ENCODE measurements around the gene AKT3. TPM values are rescaled to one million over a fixed set of nuclear protein-coding genes. Genes with fewer than 3 reads are reported as not detected.
"Not testable (repeated sequence)": the region's sequence is repeated elsewhere in the genome, so short reads cannot be mapped to it uniquely, and the experiment has no call there.

AKT3 gene
- total RNA-seq, 5 donors from 2014 or later (not counting 1 experiment from before 2014, with no cell fraction given): 94.5 to 124 (median 112) TPM

DNA sequence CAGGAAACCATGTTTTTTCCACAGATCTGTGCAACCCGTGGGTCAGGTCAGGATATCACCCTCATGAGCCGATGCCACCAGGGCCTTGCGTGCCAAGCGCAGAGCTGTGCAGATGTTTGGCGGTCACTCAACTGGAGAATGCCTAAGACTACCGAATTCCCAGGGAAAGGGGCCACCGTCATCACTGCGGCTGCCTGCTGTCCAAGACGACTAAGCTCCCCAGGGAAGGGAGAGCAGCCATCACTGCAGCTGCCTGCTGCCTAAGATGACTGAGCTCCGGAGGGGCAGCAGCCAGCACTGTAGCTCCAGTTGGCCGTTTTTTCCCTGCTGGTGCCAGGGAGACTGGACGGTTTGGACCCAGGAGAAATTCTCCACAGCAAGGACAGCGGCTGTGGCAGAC is 31.1 kb downstream of the AKT3 start:
- no peak overlapping the region for H3K4me3 ChIP-seq (ENCODE audit: control insufficient read depth in 1 of 2, extremely low read depth in 1 of 2, low read length in 1 of 2)
- no peak for DNase-seq
- peaks cover 72% of the 10 kb centered on the region for H3K36me3 Mint-ChIP-seq
- no peak overlapping the region for H3K27ac ChIP-seq (ENCODE audit: low read length)
- WGBS (ENCODE audit: insufficient coverage): 95% methylated on average over 12 of the region's 13 CpGs
- peaks cover 5 to 15% of the 10 kb centered on the region in 2 donors for H3K36me3 ChIP-seq (ENCODE audit: control insufficient read depth in 2 of 2, extremely low read depth in 1 of 2, insufficient read depth in 1 of 2, low read length in 1 of 2)
- no peak for ATAC-seq (replicated peaks in 1 of 4)
- no peaks in the 10 kb centered on the region for H3K27me3 ChIP-seq (replicated peaks in 1 of 2; ENCODE audit: control insufficient read depth in 2 of 2, extremely low read depth in 1 of 2, insufficient read depth in 2 of 2, low read length in 1 of 2)
- peaks cover 4% of the 10 kb centered on the region for H3K9me3 ChIP-seq
- H3K4me3 Mint-ChIP-seq: no peak overlapping the region
- CTCF ChIA-PET: no interaction called here
- H3K4me1 ChIP-seq (ENCODE audit: control insufficient read depth in 1 of 2, extremely low read depth in 1 of 2, insufficient read depth in 2 of 2, low read length in 2 of 2): no peaks in the 10 kb centered on the region
- H3K27me3 Mint-ChIP-seq: no peaks in the 10 kb centered on the region
- no peak overlapping the region for H3K27ac Mint-ChIP-seq
- POLR2A ChIA-PET: no interaction called here
- peaks cover 27 to 38% (median 37%) of the 10 kb centered on the region in 3 donors for H3K4me1 Mint-ChIP-seq
- H3K9me3 Mint-ChIP-seq: peaks cover 21 to 43% (median 26%) of the 10 kb centered on the region in 3 donors

DNA sequence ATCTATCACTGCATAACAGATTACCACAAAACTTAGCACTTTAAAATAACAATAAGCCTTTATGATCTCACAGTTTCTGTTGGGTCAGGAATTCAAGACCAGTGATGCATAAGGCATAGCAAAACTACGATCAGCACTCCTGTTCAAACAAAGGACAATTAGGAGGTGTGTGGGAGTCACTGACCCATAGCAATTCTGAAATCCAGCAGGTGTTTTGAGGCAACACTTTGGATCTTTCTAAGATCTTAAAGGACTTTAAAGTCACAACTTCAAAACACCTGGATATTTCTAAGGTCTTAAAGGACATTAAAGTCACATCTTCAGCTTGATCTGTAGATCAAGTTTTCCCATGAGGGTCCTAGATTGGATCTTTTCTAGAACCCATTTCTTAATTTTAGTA is 35.3 kb downstream of the AKT3 start:
- H3K36me3 Mint-ChIP-seq: peaks cover 56% of the 10 kb centered on the region

DNA sequence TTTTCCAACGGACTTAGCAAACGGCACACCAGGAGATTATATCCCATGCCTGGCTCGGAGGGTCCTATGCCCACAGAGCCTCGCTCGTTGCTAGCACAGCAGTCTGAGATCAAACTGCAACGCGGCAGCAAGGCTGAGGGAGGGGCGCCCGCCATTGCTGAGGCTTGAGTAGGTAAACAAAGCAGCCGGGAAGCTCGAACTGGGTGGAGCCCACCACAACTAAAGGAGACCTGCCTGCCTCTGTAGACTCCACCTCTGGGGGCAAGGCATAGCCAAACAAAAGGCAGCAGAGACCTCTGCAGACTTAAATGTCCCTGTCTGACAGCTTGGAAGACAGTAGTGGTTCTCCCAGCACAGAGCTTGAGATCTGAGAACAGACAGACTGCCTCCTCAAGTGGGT is 42.7 kb downstream of the AKT3 start:
- H3K9me3 ChIP-seq; POLR2A ChIA-PET; H3K27me3 ChIP-seq (replicated peaks in 1 of 2; ENCODE audit: control insufficient read depth in 2 of 2, extremely low read depth in 1 of 2, insufficient read depth in 2 of 2, low read length in 1 of 2); H3K27ac ChIP-seq (ENCODE audit: low read length); H3K27me3 Mint-ChIP-seq; H3K36me3 ChIP-seq (ENCODE audit: control insufficient read depth in 2 of 2, extremely low read depth in 1 of 2, insufficient read depth in 1 of 2, low read length in 1 of 2); ATAC-seq (replicated peaks in 1 of 4); H3K4me3 ChIP-seq (ENCODE audit: control insufficient read depth in 1 of 2, extremely low read depth in 1 of 2, low read length in 1 of 2); CTCF ChIA-PET: not testable (repeated sequence)
- DNase-seq: peak in 34 of 35 experiments; percentile 10 to 66 (median 37)
- H3K4me3 Mint-ChIP-seq: peak overlapping the region; percentile 53 to 72 (median 63)
- H3K9me3 Mint-ChIP-seq: peaks cover 0 to 10% (median 4%) of the 10 kb centered on the region in 3 donors
- H3K4me1 ChIP-seq (ENCODE audit: control insufficient read depth in 1 of 2, extremely low read depth in 1 of 2, insufficient read depth in 2 of 2, low read length in 2 of 2): peaks cover 13 to 20% of the 10 kb centered on the region in 2 experiments
- 40% methylated on average over 2 of the region's 11 CpGs for WGBS (ENCODE audit: insufficient coverage)
- H3K27ac Mint-ChIP-seq: peak overlapping the region; percentile 54 to 90
- H3K36me3 Mint-ChIP-seq: peaks cover 58% of the 10 kb centered on the region
- peaks cover 78 to 87% (median 83%) of the 10 kb centered on the region in 3 donors for H3K4me1 Mint-ChIP-seq

More for the DNA sequence above, 35.3 kb downstream of the AKT3 start:
- CTCF ChIA-PET: interaction anchor here in 1 of 2 donors (0.7 kb wide), 1 partner anchor 30 kb away, joined by 3 read pairs; no protein-coding TSS in a partner anchor
- Histone ChIP-seq H3K4me1 (ENCODE audit: control insufficient read depth in 1 of 2, extremely low read depth in 1 of 2, insufficient read depth in 2 of 2, low read length in 2 of 2) (no peaks in the 10 kb centered on the region), H3K27me3 (replicated peaks in 1 of 2; ENCODE audit: control insufficient read depth in 2 of 2, extremely low read depth in 1 of 2, insufficient read depth in 2 of 2, low read length in 1 of 2) (no peaks in the 10 kb centered on the region), H3K36me3 (ENCODE audit: control insufficient read depth in 2 of 2, extremely low read depth in 1 of 2, insufficient read depth in 1 of 2, low read length in 1 of 2) (peaks cover 5 to 15% of the 10 kb centered on the region in 2 donors), H3K9me3 (peaks cover 4% of the 10 kb centered on the region), H3K4me3 (ENCODE audit: control insufficient read depth in 1 of 2, extremely low read depth in 1 of 2, low read length in 1 of 2) (no peak overlapping the region), H3K27ac (ENCODE audit: low read length) (no peak overlapping the region)
- no peak for DNase-seq
- peaks cover 11 to 14% (median 11%) of the 10 kb centered on the region in 3 donors for H3K9me3 Mint-ChIP-seq
- H3K4me1 Mint-ChIP-seq: peaks cover 16 to 37% (median 29%) of the 10 kb centered on the region in 3 donors
- no peak for ATAC-seq (replicated peaks in 1 of 4)
- POLR2A ChIA-PET: interaction anchor here (0.6 to 0.7 kb wide), 3 partner anchors 23 to 97 kb away, joined by 4 to 16 read pairs (median 5); no protein-coding TSS in a partner anchor
- H3K27ac Mint-ChIP-seq: no peak overlapping the region
- no peak overlapping the region for H3K4me3 Mint-ChIP-seq
- no peaks in the 10 kb centered on the region for H3K27me3 Mint-ChIP-seq
- WGBS (ENCODE audit: insufficient coverage): 100% methylated on average over 1 of the region's 1 CpG

DNA sequence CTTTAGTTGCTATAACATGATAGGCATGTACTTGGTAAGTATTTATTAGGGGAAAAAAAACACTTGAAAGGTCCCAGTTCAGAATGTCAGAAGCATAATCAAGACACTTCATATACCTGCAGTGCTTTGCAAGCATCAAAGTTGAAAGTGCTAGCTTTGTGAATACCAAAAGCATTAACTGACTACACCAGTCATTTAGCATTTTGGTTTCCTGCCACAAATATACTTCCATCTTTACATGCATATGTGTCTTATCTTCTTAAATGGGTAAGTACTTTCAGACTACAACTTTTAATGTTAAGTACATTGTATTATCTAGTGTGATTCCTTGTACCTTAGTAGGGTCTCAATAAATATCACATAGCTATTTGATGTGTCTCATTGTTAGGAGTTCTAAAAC is 43.7 kb downstream of the AKT3 start:
- H3K36me3 Mint-ChIP-seq: peaks cover 52% of the 10 kb centered on the region
- DNase-seq: peak in 1 of 35 experiments; percentile 10
- peaks cover 0 to 10% (median 4%) of the 10 kb centered on the region in 3 donors for H3K9me3 Mint-ChIP-seq
- ChIA-PET POLR2A (interaction anchor here in 1 of 2 donors (0.6 to 0.7 kb wide), 2 partner anchors 8 to 32 kb away, joined by 3 read pairs; no protein-coding TSS in a partner anchor), CTCF (interaction anchor here in 1 of 2 donors (0.6 to 0.7 kb wide), 2 partner anchors 20 to 31 kb away, joined by 3 read pairs; no protein-coding TSS in a partner anchor)
- H3K27ac ChIP-seq (ENCODE audit: low read length): no peak overlapping the region
- peak in 1 of 4 experiments; percentile 9 for ATAC-seq (replicated peaks in 1 of 4)
- no peak overlapping the region for H3K4me3 ChIP-seq (ENCODE audit: control insufficient read depth in 1 of 2, extremely low read depth in 1 of 2, low read length in 1 of 2)
- peak overlapping the region in 1 of 3 donors; percentile 72 for H3K4me3 Mint-ChIP-seq
- peak overlapping the region; percentile 19 to 36 for H3K27ac Mint-ChIP-seq
- no peaks in the 10 kb centered on the region for H3K27me3 Mint-ChIP-seq
- H3K27me3 ChIP-seq (replicated peaks in 1 of 2; ENCODE audit: control insufficient read depth in 2 of 2, extremely low read depth in 1 of 2, insufficient read depth in 2 of 2, low read length in 1 of 2): no peaks in the 10 kb centered on the region
- no peaks in the 10 kb centered on the region for H3K36me3 ChIP-seq (ENCODE audit: control insufficient read depth in 2 of 2, extremely low read depth in 1 of 2, insufficient read depth in 1 of 2, low read length in 1 of 2)
- no peaks in the 10 kb centered on the region for H3K9me3 ChIP-seq
- H3K4me1 ChIP-seq (ENCODE audit: control insufficient read depth in 1 of 2, extremely low read depth in 1 of 2, insufficient read depth in 2 of 2, low read length in 2 of 2): peaks cover 13 to 20% of the 10 kb centered on the region in 2 experiments
- peaks cover 75 to 90% (median 88%) of the 10 kb centered on the region in 3 donors for H3K4me1 Mint-ChIP-seq

DNA sequence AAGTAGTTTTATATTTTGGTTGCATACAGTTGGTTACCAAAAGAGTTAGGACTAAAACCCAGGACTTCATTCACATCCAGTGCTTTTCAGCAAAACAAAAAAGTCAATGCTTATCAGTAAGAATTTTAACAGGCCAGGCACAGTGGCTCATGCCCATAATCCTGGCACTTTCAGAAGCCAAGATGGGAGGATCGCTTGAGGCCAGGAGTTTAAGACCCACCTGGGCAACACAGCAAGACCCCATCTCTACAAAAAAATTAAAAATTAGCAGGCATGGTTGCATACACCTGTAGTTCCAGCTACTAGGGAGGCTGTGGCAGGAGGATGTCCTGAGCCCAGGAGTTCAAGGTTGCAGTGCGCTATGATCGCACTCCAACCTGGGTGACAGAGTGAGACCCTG is 47.3 kb downstream of the AKT3 start:
- H3K27me3 ChIP-seq (replicated peaks in 1 of 2; ENCODE audit: control insufficient read depth in 2 of 2, extremely low read depth in 1 of 2, insufficient read depth in 2 of 2, low read length in 1 of 2): no peaks in the 10 kb centered on the region
- Mint-ChIP-seq H3K4me3 (no peak overlapping the region), H3K27me3 (no peaks in the 10 kb centered on the region), H3K9me3 (no peaks in the 10 kb centered on the region), H3K27ac (no peak overlapping the region), H3K36me3 (peaks cover 31% of the 10 kb centered on the region), H3K4me1 (peaks cover 65 to 75% (median 73%) of the 10 kb centered on the region in 3 donors)
- no peaks in the 10 kb centered on the region for H3K9me3 ChIP-seq
- H3K4me3 ChIP-seq (ENCODE audit: control insufficient read depth in 1 of 2, extremely low read depth in 1 of 2, low read length in 1 of 2): no peak overlapping the region
- ChIA-PET POLR2A (interaction anchor here in 1 of 2 donors (0.5 kb wide), 1 partner anchor 33 kb away, joined by 7 read pairs; no protein-coding TSS in a partner anchor), CTCF (interaction anchor here in 1 of 2 donors (0.6 kb wide), 2 partner anchors 39 to 207 kb away, joined by 3 to 4 read pairs; no protein-coding TSS in a partner anchor)
- ATAC-seq (replicated peaks in 1 of 4): no peak
- H3K27ac ChIP-seq (ENCODE audit: low read length): no peak overlapping the region
- no peaks in the 10 kb centered on the region for H3K36me3 ChIP-seq (ENCODE audit: control insufficient read depth in 2 of 2, extremely low read depth in 1 of 2, insufficient read depth in 1 of 2, low read length in 1 of 2)
- H3K4me1 ChIP-seq (ENCODE audit: control insufficient read depth in 1 of 2, extremely low read depth in 1 of 2, insufficient read depth in 2 of 2, low read length in 2 of 2): peaks cover 13 to 15% of the 10 kb centered on the region in 2 experiments
- no CpG with 5 or more reads among the region's 3 CpGs for WGBS (ENCODE audit: insufficient coverage)
- DNase-seq: no peak

DNA sequence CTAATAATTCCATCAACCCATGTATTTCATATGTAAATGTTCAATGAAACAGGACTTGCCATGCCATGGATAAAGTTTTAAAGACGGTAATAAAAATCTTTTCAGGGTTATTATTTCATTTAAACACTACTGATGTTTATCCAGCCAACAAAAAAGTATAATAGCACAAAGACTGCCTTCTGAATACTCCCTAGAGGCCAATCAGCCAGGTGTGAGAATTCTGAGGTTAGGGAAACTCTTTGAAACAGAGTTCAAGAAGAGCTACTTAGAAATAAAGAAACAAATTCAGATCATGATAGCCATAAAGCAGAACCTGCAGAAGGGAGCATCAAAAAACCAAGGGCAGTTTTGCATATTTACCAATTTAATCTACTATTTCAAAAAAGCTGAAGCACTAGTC is 48.7 kb downstream of the AKT3 start:
- H3K4me1 Mint-ChIP-seq: peaks cover 57 to 71% (median 69%) of the 10 kb centered on the region in 3 donors
- no peak overlapping the region for H3K27ac Mint-ChIP-seq
- no peak overlapping the region for H3K4me3 ChIP-seq (ENCODE audit: control insufficient read depth in 1 of 2, extremely low read depth in 1 of 2, low read length in 1 of 2)
- H3K36me3 ChIP-seq (ENCODE audit: control insufficient read depth in 2 of 2, extremely low read depth in 1 of 2, insufficient read depth in 1 of 2, low read length in 1 of 2): peaks cover 0 to 2% of the 10 kb centered on the region in 2 donors
- H3K27me3 Mint-ChIP-seq: no peaks in the 10 kb centered on the region
- no peaks in the 10 kb centered on the region for H3K27me3 ChIP-seq (replicated peaks in 1 of 2; ENCODE audit: control insufficient read depth in 2 of 2, extremely low read depth in 1 of 2, insufficient read depth in 2 of 2, low read length in 1 of 2)
- DNase-seq (no peak), ATAC-seq (replicated peaks in 1 of 4) (no peak)
- no CpG with 5 or more reads among the region's 1 CpG for WGBS (ENCODE audit: insufficient coverage)
- H3K9me3 ChIP-seq: no peaks in the 10 kb centered on the region
- H3K4me1 ChIP-seq (ENCODE audit: control insufficient read depth in 1 of 2, extremely low read depth in 1 of 2, insufficient read depth in 2 of 2, low read length in 2 of 2): peaks cover 5 to 13% of the 10 kb centered on the region in 2 experiments
- no peak overlapping the region for H3K27ac ChIP-seq (ENCODE audit: low read length)
- ChIA-PET POLR2A (interaction anchor here in 1 of 2 donors (0.6 kb wide), 1 partner anchor 1264 kb away, joined by 4 read pairs; no protein-coding TSS in a partner anchor), CTCF (interaction anchor here in 1 of 2 donors (0.6 to 1.1 kb wide), 3 partner anchors 37 to 60 kb away, joined by 3 read pairs; no protein-coding TSS in a partner anchor)
- H3K9me3 Mint-ChIP-seq: no peaks in the 10 kb centered on the region
- H3K4me3 Mint-ChIP-seq: no peak overlapping the region
- peaks cover 35% of the 10 kb centered on the region for H3K36me3 Mint-ChIP-seq

Data from T-cell (primary cell).